HG03175 (cell line): ENCODE measurements around the gene AP3D1.
A peak's percentile ranks its signal among the peaks of the same experiment; 100 is the strongest.

Source experiments
- ATAC-seq: cut with Tn5 transposase; IDR thresholded peaks from one replicate; pipeline ENCODE4 v1.9.1; 2021; ENCODE audit warnings: mild to moderate bottlenecking, moderate library complexity; ENCODE audit not compliant: unreplicated experiment

Gene AP3D1

DNA sequence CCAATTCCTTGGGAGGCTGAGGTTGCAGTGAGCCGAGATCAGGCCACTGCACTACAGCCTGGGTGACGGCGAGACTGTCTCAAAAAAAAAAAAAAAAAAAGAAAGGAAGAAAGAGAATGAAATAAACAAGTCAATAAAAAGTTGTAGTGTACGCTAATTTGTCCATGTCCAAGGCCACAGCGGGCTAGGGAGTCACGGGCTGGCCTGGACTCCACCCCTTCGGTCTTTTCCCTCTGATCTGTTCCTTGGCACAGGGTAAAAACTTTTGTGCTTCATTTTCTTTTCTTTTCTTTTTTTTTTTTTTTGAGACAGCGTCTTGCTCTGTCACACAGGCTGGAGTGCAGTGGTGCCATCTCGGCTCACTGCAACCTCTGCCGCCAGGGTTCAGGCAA is 80.9 kb downstream of the AP3D1 start:
- ATAC-seq, result no peak

DNA sequence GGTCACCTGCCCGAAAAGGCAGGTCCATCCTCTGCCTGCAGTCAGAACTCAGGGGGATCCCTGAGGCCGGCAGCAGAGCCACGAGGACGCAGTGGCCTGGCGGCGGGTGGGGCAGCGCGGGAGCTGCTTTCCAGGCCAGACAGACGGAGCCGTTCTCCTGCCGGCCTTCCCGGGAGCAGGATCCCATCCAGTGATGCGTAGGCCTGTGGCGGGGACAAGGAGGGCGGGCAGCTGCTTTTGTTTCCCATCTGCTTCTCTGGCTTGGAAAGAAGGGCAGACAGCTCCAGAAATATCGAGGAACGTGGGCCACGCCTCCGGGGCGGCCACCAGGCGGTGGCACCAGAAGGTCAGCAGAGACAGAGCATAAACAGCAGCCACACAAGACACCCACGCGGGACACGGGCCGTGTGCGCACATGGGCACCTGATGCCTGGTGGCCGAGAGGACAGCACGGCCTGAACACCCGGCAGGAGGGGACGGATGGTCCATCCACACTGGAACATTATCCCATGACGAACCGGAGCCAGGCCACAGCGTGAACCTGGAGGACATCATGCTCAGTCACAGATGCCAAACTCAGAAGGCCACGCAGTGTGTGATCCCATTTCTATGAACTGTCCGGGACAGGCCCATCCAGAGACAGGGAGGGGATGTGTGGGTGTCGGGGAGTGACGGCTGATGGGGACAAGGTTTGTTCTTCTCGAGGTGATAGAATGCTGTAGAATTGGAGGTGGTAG is 86.4 kb downstream of the AP3D1 start:
- ATAC-seq, result no peak

DNA sequence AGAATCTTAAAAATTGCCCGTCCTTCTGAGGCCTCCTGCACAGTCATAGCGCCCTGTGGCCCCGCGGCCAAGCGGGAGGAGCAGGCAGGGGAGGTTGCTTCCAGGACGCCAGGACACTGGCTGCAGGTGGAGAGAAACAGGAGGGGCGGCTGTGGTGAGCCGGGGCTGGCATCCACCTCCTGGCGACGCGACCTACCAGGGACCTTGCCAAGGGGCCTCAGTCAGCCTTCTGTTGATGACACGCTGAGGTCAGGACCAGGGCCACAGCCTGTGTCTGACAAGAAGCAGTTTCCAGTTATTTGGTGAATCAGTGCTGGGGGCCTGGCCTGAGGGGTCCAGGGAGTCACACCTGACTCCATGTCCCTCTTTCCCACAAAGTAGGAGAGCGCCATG is 87.0 kb downstream of the AP3D1 start:
- ATAC-seq, result no peak

DNA sequence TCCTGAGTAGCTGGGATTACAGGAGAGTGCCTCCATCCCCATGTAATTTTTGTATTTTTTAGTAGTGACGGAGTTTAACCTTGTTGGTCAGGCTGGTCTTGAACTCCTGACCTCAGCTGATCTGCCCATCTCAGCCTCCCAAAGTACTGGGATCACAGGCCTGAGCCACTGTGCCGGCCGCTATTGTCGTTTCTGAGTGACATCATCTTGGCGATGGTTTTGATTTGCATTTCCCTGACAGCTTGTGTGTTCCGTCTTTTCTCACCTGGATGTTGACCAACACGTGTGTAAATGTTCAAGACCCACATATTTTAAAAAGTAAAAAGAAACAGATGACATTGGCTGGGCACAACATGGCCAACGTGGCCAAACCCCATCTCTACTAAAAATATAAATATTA is 87.5 kb downstream of the AP3D1 start:
- ATAC-seq, result no peak

DNA sequence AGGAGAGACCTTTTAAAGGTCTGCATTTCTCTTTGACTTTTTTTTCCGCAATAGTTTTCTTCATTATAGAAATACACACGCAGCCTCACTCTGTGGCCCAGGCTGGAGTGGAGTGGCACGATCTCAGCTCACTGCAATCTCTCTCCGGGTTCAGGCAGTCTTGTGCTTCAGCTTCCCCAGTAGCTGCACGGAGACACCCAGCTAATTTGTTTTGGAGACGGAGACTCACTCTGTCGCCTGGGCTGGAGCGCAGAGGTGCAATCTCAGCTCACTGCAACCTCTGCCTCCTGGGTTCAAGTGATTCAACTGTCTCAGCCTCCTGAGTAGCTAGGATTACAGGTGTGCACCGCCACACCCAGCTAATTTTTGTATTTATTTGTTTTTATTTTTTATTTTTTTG is 88.6 kb downstream of the AP3D1 start:
- ATAC-seq, result no peak

DNA sequence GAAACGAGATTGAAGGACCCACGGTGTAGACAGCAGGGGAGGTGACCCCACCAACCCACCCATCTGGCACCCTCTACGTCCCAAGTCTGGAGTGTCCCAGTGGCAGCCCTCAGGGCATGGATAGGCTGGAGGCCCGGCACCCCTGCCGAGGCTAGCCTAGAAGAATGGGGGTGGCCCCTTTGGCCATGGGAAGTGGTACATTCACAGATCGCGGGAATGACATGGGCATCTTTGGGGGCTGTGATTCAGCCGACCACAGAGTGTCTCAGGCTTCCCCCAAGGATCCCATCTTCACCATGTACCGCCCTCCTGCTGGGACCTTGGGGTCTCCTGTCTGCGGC is 89.0 kb downstream of the AP3D1 start:
- no peak for ATAC-seq

DNA sequence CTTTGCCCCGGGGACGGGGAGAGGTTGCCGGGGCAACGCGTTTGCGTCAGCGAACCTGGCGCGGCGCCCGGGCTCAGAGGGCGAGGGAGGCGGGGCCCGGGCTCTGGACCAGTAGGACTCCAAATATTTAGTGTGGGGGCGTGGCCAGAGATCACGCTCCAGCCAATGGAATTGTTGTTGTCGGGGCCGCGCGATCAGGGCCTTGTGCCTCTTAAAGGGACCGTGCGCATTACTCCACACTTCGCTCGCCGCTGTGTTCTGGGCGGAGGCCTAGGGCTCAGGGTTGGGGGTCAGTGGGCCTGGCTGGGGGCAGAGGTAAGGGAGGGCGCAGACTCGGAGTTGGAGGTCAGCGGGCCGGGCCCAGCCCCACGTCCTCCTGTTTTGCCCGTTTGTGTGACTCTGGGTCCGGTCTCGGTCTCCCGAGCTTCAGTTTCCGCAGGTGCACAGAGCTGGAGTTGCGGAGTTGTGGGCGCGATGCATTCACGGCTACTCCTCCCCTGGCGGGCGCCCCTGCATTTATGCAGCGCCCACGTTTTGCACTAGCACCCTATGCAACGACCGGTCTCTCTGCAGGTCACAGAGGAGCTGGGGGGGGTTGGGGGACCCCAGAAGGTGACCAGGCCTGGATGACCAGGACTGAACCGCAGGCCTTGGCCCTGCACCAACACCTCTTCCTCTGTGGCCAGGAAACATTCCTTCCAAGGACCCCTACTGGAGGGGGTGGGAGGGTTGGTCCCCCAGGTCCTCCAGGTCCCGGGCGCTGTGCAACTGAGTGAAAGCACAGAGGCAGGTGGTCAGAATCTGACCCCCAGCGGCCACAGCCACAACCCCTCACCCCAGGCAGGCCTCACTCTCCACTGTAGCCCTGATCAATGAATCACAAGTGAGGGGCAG is 89.6 kb downstream of the AP3D1 start:
- peak; percentile 84 for ATAC-seq

DNA sequence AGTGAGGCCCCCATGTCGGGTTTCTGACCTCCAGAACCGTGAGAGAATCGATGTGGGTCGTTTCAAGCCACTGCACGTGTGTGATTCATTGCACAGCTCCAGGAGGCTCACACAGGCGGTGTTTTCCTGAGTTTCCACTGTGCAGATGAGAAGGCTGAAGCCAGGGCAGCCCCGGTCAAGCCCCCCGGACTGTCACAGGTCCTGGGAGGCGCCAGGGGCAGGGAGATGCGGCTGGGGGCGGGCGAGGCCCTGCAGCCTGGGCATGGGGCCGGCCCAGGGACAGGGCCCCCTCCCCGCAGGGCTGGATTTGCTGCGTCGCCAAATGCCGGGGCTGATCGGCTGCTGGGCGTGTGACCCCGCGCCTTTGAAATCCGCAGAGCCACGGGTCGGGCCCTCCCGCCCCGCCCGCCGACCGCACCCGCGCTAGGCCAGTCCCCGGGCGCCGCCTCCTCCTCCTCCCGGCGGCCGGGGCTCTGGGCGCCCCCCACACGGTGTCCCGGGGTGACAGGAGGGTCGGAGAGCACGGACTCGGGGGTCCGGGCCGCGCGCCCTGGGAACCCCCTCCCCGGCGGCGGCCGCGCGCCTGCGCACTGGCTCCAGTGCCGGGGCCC is 90.4 kb downstream of the AP3D1 start:
- ATAC-seq, result peak; percentile 22

DNA sequence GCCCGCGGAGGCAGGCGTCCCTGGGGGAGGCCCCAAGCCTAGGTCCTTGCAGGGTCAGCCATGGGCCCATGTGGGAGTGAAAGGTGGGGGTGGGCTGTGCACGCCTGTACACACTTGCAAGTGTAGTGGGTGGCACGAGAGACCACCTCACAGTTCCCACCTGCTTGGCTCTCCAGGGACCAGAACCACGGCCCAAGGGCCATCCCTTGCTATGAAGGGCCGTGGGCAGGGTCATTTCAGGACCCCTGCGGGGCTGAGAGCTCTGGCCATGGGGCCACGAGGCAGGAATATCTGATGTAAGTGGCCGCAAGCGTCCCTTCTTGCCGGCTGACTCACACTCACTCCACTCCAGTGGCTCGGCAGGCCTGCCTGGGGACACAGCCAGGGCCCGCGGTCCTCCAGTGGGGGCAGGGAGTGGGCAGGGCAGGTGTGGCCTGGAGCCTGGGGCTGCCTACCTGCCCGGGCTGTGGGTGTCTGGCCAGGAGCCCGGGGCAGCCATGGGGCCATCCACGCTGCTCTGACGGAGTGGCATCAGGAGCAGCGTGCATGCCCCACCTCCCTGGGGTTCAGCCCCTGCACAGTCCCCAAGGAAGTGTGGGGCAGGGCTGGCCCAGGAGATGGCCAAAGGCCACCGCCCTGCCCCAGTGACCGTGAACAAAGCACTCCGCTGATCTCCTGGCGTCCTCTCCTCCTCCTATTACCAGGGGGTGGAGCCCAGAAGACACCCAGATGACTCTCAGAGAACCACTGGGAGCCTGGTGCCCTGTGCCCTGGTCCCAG is 91.8 kb downstream of the AP3D1 start:
- no peak for ATAC-seq

DNA sequence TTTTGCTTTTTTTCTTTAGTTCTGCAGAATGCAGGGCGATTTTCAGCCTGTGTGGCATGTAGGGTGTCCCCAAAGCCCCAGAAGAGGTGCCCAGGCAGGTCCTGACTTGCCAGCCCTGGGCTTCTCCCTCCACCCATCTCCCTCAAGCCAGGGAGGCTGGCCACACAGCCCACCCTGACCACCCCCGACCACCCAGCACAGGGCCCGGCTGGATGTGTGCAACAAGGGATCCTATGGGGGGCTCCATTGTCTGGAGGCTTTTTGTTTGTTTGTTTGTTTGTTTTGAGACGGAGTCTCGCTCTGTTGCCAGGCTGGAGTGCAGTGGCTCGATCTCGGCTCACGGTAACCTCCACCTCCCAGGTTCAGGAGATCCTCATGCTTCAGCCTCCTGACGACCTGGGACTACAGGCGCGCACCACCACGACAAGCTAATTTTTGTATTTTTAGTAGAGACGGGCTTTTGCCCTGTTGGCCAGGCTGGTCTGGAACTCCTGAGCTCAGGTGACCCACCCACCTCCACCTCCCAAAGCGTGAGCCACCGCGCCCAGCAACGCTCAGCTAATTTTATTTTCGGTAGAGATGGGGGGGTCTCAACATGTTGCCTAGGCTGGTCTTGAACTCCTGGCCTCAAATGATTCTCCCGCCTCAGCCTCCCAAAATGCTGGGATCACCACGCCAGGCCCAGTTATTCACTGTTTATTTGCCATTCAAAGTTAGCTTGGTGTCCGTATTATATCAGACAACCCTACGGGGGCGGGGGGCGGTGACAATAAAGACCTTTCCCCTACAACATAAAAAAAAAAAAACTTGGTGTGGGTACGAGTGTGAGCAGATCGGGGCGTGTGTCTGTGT is 92.6 kb downstream of the AP3D1 start:
- ATAC-seq, result no peak

DNA sequence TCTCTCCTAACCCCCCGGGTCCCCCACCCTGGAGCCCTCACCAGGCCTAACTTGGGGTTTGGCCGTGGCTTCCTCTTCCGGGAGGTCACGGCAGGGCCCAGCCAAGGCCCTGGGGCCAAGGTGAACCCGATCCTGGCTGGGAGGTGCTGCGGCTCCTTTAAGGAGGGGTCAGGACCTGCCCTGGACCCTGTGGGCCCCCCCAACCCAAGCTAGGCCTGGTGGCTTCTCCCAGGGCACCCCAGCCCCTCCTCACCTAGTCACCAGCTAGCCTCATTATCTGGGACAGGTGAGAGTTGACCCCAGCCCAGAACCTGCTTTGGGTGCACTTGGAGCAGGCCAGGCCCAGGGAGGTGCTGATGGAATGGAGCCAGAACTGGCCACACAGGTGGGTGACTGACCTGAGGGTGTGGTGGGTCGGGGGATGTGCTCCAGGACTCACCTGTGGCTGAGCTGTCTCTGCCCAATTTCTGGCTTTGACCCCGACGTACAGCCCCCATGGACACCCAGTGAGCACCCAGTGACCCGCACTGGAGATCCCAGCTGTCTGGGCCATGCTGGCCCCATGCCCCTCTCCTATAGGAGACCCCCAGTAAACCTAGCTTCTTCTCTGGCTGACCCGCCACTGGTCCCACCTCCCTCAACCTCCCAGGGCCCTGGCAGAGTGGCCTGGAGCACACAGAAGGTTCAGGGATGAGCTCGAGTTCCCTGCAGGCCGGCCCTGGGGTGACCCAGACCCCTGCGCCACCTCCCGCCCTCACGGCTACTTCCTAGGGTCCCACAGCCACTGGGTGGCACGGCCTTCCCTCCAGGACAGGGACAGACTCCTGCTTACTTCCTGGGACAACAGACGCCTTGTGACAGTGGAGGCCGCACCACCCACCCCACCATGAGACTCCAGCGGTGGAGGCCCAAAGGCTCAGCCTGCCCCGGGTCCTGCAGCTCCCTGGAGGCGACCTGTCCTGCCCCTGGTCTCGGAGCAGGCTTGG is 93.6 kb downstream of the AP3D1 start:
- no peak for ATAC-seq

DNA sequence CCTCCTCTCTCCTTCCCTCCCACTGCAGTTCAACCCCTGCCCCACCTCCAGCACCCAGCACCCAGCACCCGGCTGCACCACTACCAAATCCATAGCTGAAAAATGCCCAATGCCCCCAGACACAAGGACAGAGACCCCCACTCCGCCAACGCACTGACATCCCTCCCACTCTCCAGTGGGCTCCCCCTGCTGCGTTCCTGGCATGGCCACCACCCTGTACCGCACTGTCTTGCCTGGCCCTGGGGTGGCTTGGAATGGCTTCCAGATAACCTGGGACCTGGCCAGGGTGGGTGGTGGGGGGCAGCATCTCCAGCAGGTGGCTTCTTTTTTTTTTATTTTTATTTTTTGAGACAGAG is 94.6 kb downstream of the AP3D1 start:
- no peak for ATAC-seq

DNA sequence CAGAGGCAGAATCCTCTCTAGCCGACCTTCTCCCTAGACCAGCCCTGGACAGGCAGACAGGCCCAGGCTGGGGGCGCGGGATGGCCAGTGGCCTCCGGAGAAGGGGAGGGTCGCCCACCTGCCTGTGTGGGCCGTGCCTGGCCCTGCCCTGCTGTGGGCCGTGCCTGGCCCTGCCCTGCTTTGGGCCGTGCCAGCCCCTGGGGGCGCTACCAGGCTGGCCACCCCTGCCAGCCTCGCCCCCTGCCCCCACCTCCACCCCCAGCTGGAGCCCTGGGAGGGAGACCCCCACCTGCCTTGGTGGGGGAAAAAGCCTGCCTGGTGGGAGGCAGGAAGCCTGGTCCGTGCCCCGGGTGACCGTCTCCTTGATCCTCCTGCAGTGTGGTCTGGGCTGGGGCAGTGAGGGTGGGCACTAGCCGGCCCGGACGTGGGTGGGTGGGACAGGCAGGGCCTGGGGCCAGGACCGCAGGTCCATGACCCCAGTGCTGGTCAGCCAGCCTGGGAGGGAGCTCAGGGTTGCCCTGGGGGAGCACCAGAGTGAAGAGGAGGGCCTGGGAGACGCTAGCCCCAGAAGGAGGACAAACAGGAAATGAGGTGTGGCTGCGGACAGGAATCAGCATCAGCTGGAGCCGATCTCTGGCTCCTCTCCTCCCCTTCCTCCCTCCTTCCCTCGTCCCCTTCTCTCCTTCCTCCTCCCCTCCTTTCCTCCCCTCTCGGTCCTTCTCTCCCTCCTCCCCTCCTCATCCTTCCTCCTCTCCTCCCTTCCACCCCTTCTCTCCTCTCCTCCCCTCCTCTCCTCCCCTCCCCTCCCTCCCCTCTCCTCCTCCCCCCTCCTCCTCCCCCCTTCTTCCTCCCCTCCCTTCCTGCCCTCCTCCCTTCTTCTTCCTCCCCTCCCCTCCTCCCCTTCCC is 95.2 kb downstream of the AP3D1 start:
- ATAC-seq, result no peak

DNA sequence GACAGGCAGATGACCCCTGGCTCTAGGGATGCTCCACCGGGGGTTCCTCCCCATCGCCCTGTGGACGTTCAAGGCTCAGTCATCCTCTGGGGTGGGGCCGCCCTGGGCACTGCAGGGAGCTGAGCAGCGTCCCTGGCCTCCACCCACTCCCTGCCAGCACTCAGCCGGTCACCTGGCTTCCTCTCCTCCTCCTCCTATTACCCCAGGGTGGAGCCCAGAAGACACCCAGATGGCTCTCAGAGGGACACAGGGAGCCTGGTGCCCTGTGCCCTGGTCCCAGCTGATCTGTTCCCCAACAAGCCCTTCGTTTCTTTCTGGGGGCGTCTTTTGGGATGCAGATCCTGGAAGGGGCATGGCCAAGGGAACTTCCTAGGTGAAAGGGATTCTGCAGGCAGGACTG is 96.6 kb downstream of the AP3D1 start:
- no peak for ATAC-seq

DNA sequence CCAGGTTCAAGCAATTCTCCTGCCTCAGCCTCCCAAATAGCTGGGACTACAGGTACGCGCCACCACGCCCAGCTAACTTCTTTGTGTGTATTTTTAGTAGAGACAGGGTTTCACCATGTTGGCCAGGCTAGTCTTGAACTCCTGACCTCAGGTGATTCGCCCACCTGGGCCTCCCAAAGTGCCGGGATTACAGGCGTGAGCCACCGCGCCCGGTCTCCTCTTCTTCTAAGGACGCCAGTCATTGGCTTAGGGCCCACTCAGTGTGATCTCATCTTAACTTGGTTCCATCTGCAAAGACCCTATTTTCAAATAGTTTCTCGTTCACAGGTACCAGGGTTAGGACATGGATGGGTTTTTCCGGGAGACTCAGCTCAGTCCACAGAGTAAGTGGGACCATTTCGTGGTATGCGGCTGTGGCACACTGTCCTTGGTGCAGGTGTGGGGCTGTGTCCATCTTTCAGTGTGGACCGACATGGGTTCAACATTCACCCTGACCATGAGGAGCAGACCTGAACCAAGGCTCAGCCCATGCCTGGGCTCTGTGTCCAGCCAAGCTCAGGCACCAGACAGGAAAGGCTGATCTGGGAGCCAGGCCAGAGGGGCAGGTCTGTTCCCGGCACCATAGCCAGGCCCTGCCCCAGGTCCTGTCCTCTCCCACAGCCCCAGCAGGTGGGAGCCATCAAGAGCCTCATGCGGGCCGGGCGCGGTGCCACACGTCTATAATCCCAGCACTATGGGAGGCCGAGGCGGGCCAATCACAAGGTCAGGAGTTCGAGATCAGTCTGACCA is 97.6 kb downstream of the AP3D1 start:
- no peak for ATAC-seq

DNA sequence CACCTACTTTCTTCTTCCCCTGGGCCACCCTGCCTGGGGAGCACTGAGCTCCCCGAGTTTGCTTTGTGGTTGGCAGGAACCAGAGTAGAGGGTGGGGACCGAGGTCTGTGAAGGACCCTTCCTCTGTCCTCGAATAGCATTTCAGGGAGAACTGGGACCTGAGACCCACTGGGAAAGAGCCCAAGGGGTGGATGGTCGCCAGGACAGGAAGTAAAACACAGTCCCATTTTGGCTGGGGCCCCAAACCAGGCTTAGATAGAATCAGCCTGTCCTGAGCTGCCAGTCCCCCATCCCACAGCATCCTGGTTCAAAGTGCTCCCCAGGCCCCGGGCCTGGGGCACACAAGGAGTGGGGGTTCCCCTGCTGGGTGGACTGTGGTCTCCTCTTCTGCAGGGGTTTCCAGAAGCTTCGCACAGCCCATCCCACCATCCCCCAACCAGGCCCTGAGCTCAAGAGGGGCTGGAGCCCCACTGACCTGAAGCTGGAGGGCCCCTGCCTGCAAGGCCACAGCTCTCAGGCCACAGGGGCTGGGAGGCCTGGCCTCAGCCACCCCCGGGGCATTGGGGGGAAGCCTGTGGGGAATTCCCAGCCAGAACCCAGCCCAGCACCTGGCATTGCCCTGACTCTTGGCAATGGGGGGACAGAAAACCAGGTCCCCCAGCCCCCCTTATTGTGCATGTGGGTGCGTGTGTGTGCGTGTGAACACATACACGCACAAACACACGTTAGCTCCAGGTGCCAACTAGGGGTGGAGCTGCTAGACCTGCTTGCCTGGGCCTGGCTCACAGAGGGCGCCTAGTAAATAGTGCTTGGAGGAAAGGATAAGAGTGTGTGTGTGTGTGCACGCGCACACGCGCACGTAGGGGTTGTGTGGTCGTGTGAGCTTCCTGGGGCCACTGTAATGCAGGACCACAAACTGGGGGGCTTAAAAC is 99.3 kb downstream of the AP3D1 start:
- no peak for ATAC-seq
